ENCODE measurements around the gene TSPAN5.

TSPAN5 gene

GRCh38 chr4:98546910-98547594 lies 111.4 kb downstream of the TSPAN5 start (continued):
- no peak for TF ChIP-seq POU6F1 (CRISPR knock-in tag; IDR thresholded peaks at IDR 0.05; ENCODE audit: borderline replicate concordance, low read depth)
- no peak for TF ChIP-seq CSDC2 (CRISPR knock-in tag; IDR thresholded peaks at IDR 0.05)
- no peak for TF ChIP-seq BACH2 (CRISPR knock-in tag; IDR thresholded peaks at IDR 0.05; ENCODE audit: borderline replicate concordance)
- no peak for TF ChIP-seq RARB (CRISPR knock-in tag; IDR thresholded peaks at IDR 0.05)
- no peak for TF ChIP-seq ARNTL (CRISPR knock-in tag; IDR thresholded peaks at IDR 0.05; ENCODE audit: borderline replicate concordance, low read depth)

GRCh38 chr4:98544818-98545414 lies 113.5 kb downstream of the TSPAN5 start:
- TF ChIP-seq TCF4 (CRISPR knock-in tag; IDR thresholded peaks at IDR 0.05; ENCODE audit: borderline replicate concordance) (no peak), CSRNP3 (CRISPR knock-in tag; IDR thresholded peaks at IDR 0.05) (no peak), BACH2 (CRISPR knock-in tag; IDR thresholded peaks at IDR 0.05; ENCODE audit: borderline replicate concordance) (no peak)
- ATAC-seq = no peak

GRCh38 chr4:98544141-98544817 lies 114.1 kb downstream of the TSPAN5 start:
- ATAC-seq = no peak
- TF ChIP-seq CREB5 (CRISPR knock-in tag; IDR thresholded peaks at IDR 0.05; ENCODE audit: low read depth) = no peak

GRCh38 chr4:98542011-98542410 lies 116.4 kb downstream of the TSPAN5 start:
- no peak for ATAC-seq
- TF ChIP-seq ZC3H10 (CRISPR knock-in tag; IDR thresholded peaks at IDR 0.05) (no peak), ARNTL (CRISPR knock-in tag; IDR thresholded peaks at IDR 0.05; ENCODE audit: borderline replicate concordance, low read depth) (no peak), ZFP3 (CRISPR knock-in tag; IDR thresholded peaks at IDR 0.05) (no peak), ESRRG (CRISPR knock-in tag; IDR thresholded peaks at IDR 0.05) (no peak), CSDC2 (CRISPR knock-in tag; IDR thresholded peaks at IDR 0.05) (no peak), ISL1 (CRISPR knock-in tag; IDR thresholded peaks at IDR 0.05) (no peak), TOX (CRISPR knock-in tag; IDR thresholded peaks at IDR 0.05; ENCODE audit: borderline replicate concordance) (no peak), ZNF565 (CRISPR knock-in tag; conservative IDR thresholded peaks at IDR 0.05; ENCODE audit: low read depth) (no peak), OSR1 (CRISPR knock-in tag; IDR thresholded peaks at IDR 0.05) (no peak), TCF4 (CRISPR knock-in tag; IDR thresholded peaks at IDR 0.05; ENCODE audit: borderline replicate concordance) (no peak), PPARA (CRISPR knock-in tag; IDR thresholded peaks at IDR 0.05; ENCODE audit: borderline replicate concordance) (no peak), SNAI2 (CRISPR knock-in tag; IDR thresholded peaks at IDR 0.05) (no peak), PATZ1 (CRISPR knock-in tag; IDR thresholded peaks at IDR 0.05; ENCODE audit: borderline replicate concordance) (no peak)

- TF ChIP-seq PATZ1 (CRISPR knock-in tag; IDR thresholded peaks at IDR 0.05; ENCODE audit: borderline replicate concordance) = no peak
- TF ChIP-seq CSRNP3 (CRISPR knock-in tag; IDR thresholded peaks at IDR 0.05) = no peak
- no peak for TF ChIP-seq GLIS3 (CRISPR knock-in tag; IDR thresholded peaks at IDR 0.05)
- TF ChIP-seq ZC3H10 (CRISPR knock-in tag; IDR thresholded peaks at IDR 0.05) = no peak
- TF ChIP-seq ISL1 (CRISPR knock-in tag; IDR thresholded peaks at IDR 0.05) = no peak
- TF ChIP-seq CREB5 (CRISPR knock-in tag; IDR thresholded peaks at IDR 0.05; ENCODE audit: low read depth) = no peak
- no peak for TF ChIP-seq ARNTL (CRISPR knock-in tag; IDR thresholded peaks at IDR 0.05; ENCODE audit: borderline replicate concordance, low read depth)
- TF ChIP-seq ZFP3 (CRISPR knock-in tag; IDR thresholded peaks at IDR 0.05) = no peak
- TF ChIP-seq SNAI2 (CRISPR knock-in tag; IDR thresholded peaks at IDR 0.05) = no peak
- ATAC-seq = no peak
These were observed 117.6 kb downstream of the TSPAN5 start for GRCh38 chr4:98540803-98541202.

All from SK-N-SH treated with all-trans-retinoic acid at 6 μM for 48 hours (cell line).